OCI-LY1 (cell line): ENCODE data around the gene ARHGEF11.

ENCODE experiments used
- CTCF ChIP-seq: fragments of 200-600 bp; sonication (generic), shearing (Covaris generic); IDR thresholded peaks from 2 replicates; pipeline ENCODE4 v1.5.1; 2017; ENCODE audit warnings: mild to moderate bottlenecking, antibody characterized with exemption, low read length, moderate library complexity, mixed read lengths
- EZH2 ChIP-seq: fragments of 200-600 bp; sonication (generic), shearing (Covaris generic); IDR thresholded peaks from 2 replicates; pipeline ENCODE4 v1.8.0; 2017; ENCODE audit warnings: borderline replicate concordance, mixed run types, mild to moderate bottlenecking, antibody characterized with exemption, low read length, moderate library complexity, mixed read lengths

- TF ChIP-seq CTCF, result no peak
- no peak for TF ChIP-seq EZH2
Measured at GRCh38 chr1:156999596-157000320, 45.8 kb downstream of the ARHGEF11 start.
